Gastrocnemius medialis (tissue), 4 donors: ENCODE results near the gene UGDH. TPM values are rescaled to one million over a fixed set of nuclear protein-coding genes. Genes with fewer than 3 reads are reported as not detected.
"Not testable (repeated sequence)": the region's sequence is repeated elsewhere in the genome, so short reads cannot be mapped to it uniquely, and the experiment has no call there.

Experiments
- ATAC-seq, 2 donors: fragments of 150-250 bp; one replicate each; pipeline ENCODE4 v1.9.1; 2016
- DNase-seq, 2 donors: peaks; one replicate each; pipeline ENCODE4 v3.0.0-alpha.2; 2019
- H3K27ac ChIP-seq, 4 donors: fragments of 200-600 bp; sonication (generic); 1 replicate in 1 of 4; 2 replicates in 3 of 4; pipeline ENCODE4 v1.5.1; 2016 to 2018; ENCODE audit warnings: mild to moderate bottlenecking in 2 of 4, moderate library complexity in 1 of 4
- H3K27me3 ChIP-seq, 3 donors: fragments of 200-600 bp; sonication (generic) in 2 of 3; 1 replicate in 1 of 3; 2 replicates in 2 of 3; pipeline versions ENCODE4 v1.5.1 to v1.6.0; 2016 to 2019; ENCODE audit warnings: mild to moderate bottlenecking in 1 of 3, moderate library complexity in 1 of 3
- H3K36me3 ChIP-seq, 2 donors: fragments of 200-600 bp; sonication (generic) in 1 of 2; one replicate each; pipeline ENCODE4 v1.5.1; 2017 to 2018
- H3K4me1 ChIP-seq, 2 donors: fragments of 200-600 bp; sonication (generic) in 1 of 2; one replicate each; pipeline ENCODE4 v1.5.1; 2016 to 2017; ENCODE audit warnings: mild to moderate bottlenecking in 2 of 2
- H3K4me3 ChIP-seq, 4 donors: fragments of 200-600 bp; sonication (generic) in 3 of 4; 1 replicate in 1 of 4; 2 replicates in 3 of 4; pipeline ENCODE4 v1.5.1; 2016 to 2019; ENCODE audit warnings: mild to moderate bottlenecking in 2 of 4
- H3K9me3 ChIP-seq, 3 donors: fragments of 200-600 bp; sonication (generic) in 2 of 3; 1 replicate in 1 of 3; 2 replicates in 2 of 3; pipeline ENCODE4 v1.5.1; 2016 to 2019
- CTCF ChIP-seq, 5 experiments: fragments of 450-650 bp in 3 of 5; fragments of 200-600 bp in 2 of 5; sonication (generic) in 2 of 5; IDR thresholded peaks in 4 of 5; conservative IDR thresholded peaks in 1 of 5; 1 replicate in 4 of 5; 2 replicates in 1 of 5; pipeline ENCODE4 v1.5.1; 2016 to 2019; ENCODE audit warnings: antibody characterized with exemption in 5 of 5, mild to moderate bottlenecking in 3 of 5, moderate library complexity in 3 of 5
- POLR2A ChIP-seq, 2 donors: fragments of 450-650 bp; IDR thresholded peaks; one replicate each; pipeline ENCODE4 v1.6.1; 2017; ENCODE audit warnings: antibody characterized with exemption in 2 of 2, mild to moderate bottlenecking in 2 of 2, moderate library complexity in 2 of 2
- in situ Hi-C, 4 donors: fragments of 200-750 bp; cut with MboI; loops; one replicate each; pipeline versions ENCODE4 v1.15.0 to v1.8.0; 2017; ENCODE audit warnings: low sequenced_read_pairs in 4 of 4
- intact Hi-C: fragments of 100-400 bp; cut with DNase I; formaldehyde crosslinking; loops from one replicate; pipeline ENCODE4 v1.15.1; 2023; ENCODE audit warnings: low total_unique reads
- total RNA-seq, 4 donors: library from RNA; depleted of rRNA; stranded (reverse); fragments of >200 nt; gene quantifications; one replicate each; pipeline versions ENCODE4 v1.1.0 to v1.2.3, GENCODE V29; 2016

UGDH gene
- total RNA-seq, 4 donors from 2014 or later, result 6.1 to 12.7 (median 8.8) TPM

GRCh38 chr4:39514888-39515401 lies 12.3 kb downstream of the UGDH start:
- H3K4me1 ChIP-seq, result no peaks in the 10 kb centered on the region
- H3K27me3 ChIP-seq, result no peaks in the 10 kb centered on the region
- no peak for TF ChIP-seq CTCF (IDR thresholded peaks at IDR 0.05 in 4 of 5, conservative IDR thresholded peaks at IDR 0.05 in 1 of 5)
- TF ChIP-seq POLR2A (IDR thresholded peaks at IDR 0.05), result no peak
- no peaks in the 10 kb centered on the region for H3K9me3 ChIP-seq
- intact Hi-C loops, result no loop called here
- no peak for ATAC-seq
- no peak overlapping the region for H3K4me3 ChIP-seq
- H3K27ac ChIP-seq, result no peak overlapping the region
- in situ Hi-C loops, result no loop called here
- H3K36me3 ChIP-seq, result peaks cover 0 to 19% of the 10 kb centered on the region in 2 donors
- DNase-seq, result no peak

- peaks cover 0 to 26% of the 10 kb centered on the region in 2 donors for H3K36me3 ChIP-seq
- H3K27ac ChIP-seq, ATAC-seq, H3K27me3 ChIP-seq, DNase-seq, H3K9me3 ChIP-seq, intact Hi-C loops, H3K4me3 ChIP-seq, in situ Hi-C loops, H3K4me1 ChIP-seq: not testable (repeated sequence)
Observed at GRCh38 chr4:39514266-39514665, 13.0 kb downstream of the UGDH start.

GRCh38 chr4:39510348-39510929 lies 16.8 kb downstream of the UGDH start:
- no peak for ATAC-seq
- Histone ChIP-seq H3K4me1 (no peaks in the 10 kb centered on the region), H3K27ac (no peak overlapping the region), H3K27me3 (no peaks in the 10 kb centered on the region), H3K4me3 (no peak overlapping the region), H3K9me3 (no peaks in the 10 kb centered on the region), H3K36me3 (peaks cover 0 to 47% of the 10 kb centered on the region in 2 donors)
- no peak for TF ChIP-seq POLR2A (IDR thresholded peaks at IDR 0.05)
- no peak for TF ChIP-seq CTCF (IDR thresholded peaks at IDR 0.05 in 4 of 5, conservative IDR thresholded peaks at IDR 0.05 in 1 of 5)
- no peak for DNase-seq
- intact Hi-C loops (no loop called here), in situ Hi-C loops (no loop called here)

- no peaks in the 10 kb centered on the region for H3K27me3 ChIP-seq
- ATAC-seq (no peak), DNase-seq (no peak)
- in situ Hi-C loops (no loop called here), intact Hi-C loops (no loop called here)
- no peak overlapping the region for H3K27ac ChIP-seq
- TF ChIP-seq POLR2A (IDR thresholded peaks at IDR 0.05) (no peak), CTCF (IDR thresholded peaks at IDR 0.05 in 4 of 5, conservative IDR thresholded peaks at IDR 0.05 in 1 of 5) (no peak)
- H3K4me1 ChIP-seq, result no peaks in the 10 kb centered on the region
- H3K9me3 ChIP-seq, result no peaks in the 10 kb centered on the region
- peaks cover 0 to 80% of the 10 kb centered on the region in 2 donors for H3K36me3 ChIP-seq
- H3K4me3 ChIP-seq, result no peak overlapping the region
Observed at GRCh38 chr4:39505581-39505980, 21.7 kb downstream of the UGDH start.

- intact Hi-C loops, result no loop called here
- in situ Hi-C loops, result no loop called here
- Histone ChIP-seq H3K4me3 (no peak overlapping the region), H3K27ac (no peak overlapping the region), H3K36me3 (peaks cover 0 to 70% of the 10 kb centered on the region in 2 donors), H3K4me1 (no peaks in the 10 kb centered on the region), H3K9me3 (no peaks in the 10 kb centered on the region), H3K27me3 (no peaks in the 10 kb centered on the region)
- TF ChIP-seq POLR2A (IDR thresholded peaks at IDR 0.05) (no peak), CTCF (IDR thresholded peaks at IDR 0.05 in 4 of 5, conservative IDR thresholded peaks at IDR 0.05 in 1 of 5) (no peak)
- DNase-seq (no peak), ATAC-seq (no peak)
Observed at GRCh38 chr4:39504538-39504937, 22.7 kb downstream of the UGDH start.

- H3K27me3 ChIP-seq, H3K27ac ChIP-seq, H3K4me1 ChIP-seq, in situ Hi-C loops, intact Hi-C loops, H3K9me3 ChIP-seq, H3K4me3 ChIP-seq: not testable (repeated sequence)
- ATAC-seq (peak in 1 of 2 donors; percentile 24), DNase-seq (peak in 1 of 2 donors; percentile 38)
- peaks cover 0 to 54% of the 10 kb centered on the region in 2 donors for H3K36me3 ChIP-seq
Observed at GRCh38 chr4:39502664-39503035, 24.6 kb downstream of the UGDH start.
